GM12865 (cell line): ENCODE results near the gene DOCK1.

Experiments
- DNase-seq: peaks from one replicate; pipeline ENCODE4 v3.0.0; 2010; ENCODE audit warnings: low read depth
- H3K4me3 ChIP-seq: 2 replicates; pipeline ENCODE4 v1.5.1; 2011; ENCODE audit warnings: mild to moderate bottlenecking, low read depth, low read length, control low read depth
- CTCF ChIP-seq: IDR thresholded peaks from 2 replicates; pipeline ENCODE4 v1.5.1; 2011; ENCODE audit warnings: low read length, control low read depth, low read depth, inconsistent platforms; ENCODE audit not compliant: insufficient read depth; ENCODE audit errors: missing control alignments

Gene DOCK1

GRCh38 chr10:127435246-127435645, 530.0 kb downstream of the DOCK1 start:
- no peak for DNase-seq
- H3K4me3 ChIP-seq, result no peak overlapping the region
- no peak for TF ChIP-seq CTCF

DNA sequence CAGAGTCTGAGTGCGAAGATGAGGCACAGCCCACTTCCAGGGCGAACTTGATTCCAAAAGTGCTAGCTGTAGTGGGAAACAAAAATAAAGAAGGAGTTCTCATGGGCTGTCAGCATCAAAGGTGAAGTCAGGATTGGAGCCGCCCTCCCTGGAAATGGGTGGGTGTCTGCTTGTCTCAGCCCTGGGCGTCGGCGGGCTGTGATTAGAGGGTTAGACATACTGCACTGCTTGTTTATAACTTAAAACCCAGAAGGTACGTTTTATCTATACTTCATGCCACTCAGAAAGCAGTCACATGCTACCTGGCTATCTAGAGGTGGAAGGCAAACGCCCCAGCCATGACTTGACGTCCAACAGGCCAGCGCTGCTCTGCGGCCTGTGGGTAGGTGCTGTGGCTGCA, 535.1 kb downstream of the DOCK1 start:
- TF ChIP-seq CTCF, result no peak
- H3K4me3 ChIP-seq, result no peak overlapping the region
- DNase-seq, result no peak

- no peak overlapping the region for H3K4me3 ChIP-seq
- DNase-seq, result no peak
- TF ChIP-seq CTCF, result no peak
These were observed 536.4 kb downstream of the DOCK1 start for GRCh38 chr10:127441350-127442219.

GRCh38 chr10:127442220-127442525, 536.9 kb downstream of the DOCK1 start:
- DNase-seq, result no peak
- no peak overlapping the region for H3K4me3 ChIP-seq
- no peak for TF ChIP-seq CTCF

DNA sequence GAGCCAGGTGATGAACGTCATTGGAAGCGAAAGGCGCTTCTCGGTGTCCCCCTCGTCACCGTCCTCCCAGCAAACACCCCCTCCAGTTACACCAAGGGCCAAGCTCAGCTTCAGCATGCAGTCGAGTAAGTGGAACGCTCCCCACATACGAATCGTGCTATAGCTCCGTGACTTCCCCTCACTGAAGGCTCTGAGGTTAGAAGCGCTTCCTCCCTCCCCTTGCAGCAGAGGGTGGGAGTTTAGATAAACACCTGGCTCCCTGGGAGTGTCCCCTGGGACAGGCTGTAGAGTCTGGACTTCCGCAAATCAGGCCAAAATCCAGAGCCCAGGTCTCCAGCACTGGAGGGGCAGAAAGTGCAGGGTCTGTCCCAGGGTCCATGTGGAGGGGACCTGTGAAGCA, 538.9 kb downstream of the DOCK1 start:
- no peak for TF ChIP-seq CTCF
- no peak overlapping the region for H3K4me3 ChIP-seq

DNA sequence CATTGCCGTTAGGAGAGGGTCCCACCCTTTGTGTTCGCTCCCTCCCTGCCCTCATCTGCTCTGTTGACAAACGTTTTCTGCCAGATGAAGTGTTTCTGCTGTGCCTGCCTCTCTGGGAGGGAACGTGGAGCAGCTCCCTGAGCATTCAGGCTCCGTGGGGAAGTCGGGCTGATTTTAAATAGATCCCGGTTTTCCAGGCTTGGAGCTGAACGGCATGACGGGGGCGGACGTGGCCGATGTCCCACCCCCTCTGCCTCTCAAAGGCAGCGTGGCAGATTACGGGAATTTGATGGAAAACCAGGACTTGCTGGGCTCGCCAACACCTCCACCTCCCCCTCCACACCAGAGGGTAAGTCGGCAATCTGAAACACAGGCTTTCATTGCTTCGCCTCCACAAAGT, 542.0 kb downstream of the DOCK1 start:
- TF ChIP-seq CTCF, result no peak
- DNase-seq, result no peak
- H3K4me3 ChIP-seq, result no peak overlapping the region

More for the DNA sequence above, 538.9 kb downstream of the DOCK1 start:
- no peak for DNase-seq

GRCh38 chr10:127449490-127449889, 544.3 kb downstream of the DOCK1 start:
- DNase-seq, result no peak
- no peak overlapping the region for H3K4me3 ChIP-seq
- TF ChIP-seq CTCF, result no peak
